SK-N-SH (cell line): ENCODE results near the gene MBD4. TPM values are rescaled to one million over a fixed set of nuclear protein-coding genes. Genes with fewer than 3 reads are reported as not detected.

Source experiments
- CTCF ChIA-PET: fragments of 300-600, 350-600 bp; formaldehyde crosslinking; extraction: SDS; loops from one replicate; lab custom pipeline; 2021; lab: Yijun Ruan, JAX
- POLR2A ChIA-PET: fragments of 350-600 bp; sonication (Branson Sonifier 250); formaldehyde crosslinking; extraction: SDS; loops from one replicate; lab custom pipeline; 2020; ENCODE audit warnings: antibody characterized with exemption, inconsistent platforms; lab: Yijun Ruan, JAX
- DNase-seq: peaks from one replicate; pipeline ENCODE4 v3.0.0; 2012
- H2AFZ ChIP-seq: fragments of 200-600 bp; sonication (generic); 2 replicates; pipeline ENCODE4 v1.8.1; 2016; ENCODE audit warnings: antibody characterized with exemption, mild to moderate bottlenecking, low read depth
- H3F3A ChIP-seq: fragments of 200-600 bp; sonication (generic); replicated peaks from 2 replicates; pipeline ENCODE3; 2016; ENCODE audit warnings: antibody characterized with exemption, mild to moderate bottlenecking; ENCODE audit not compliant: insufficient read depth
- H3K27ac ChIP-seq, 2 experiments: fragments of 200-500 bp in 1 of 2; fragments of 200-600 bp in 1 of 2; sonication (Bioruptor generic) in 1 of 2; sonication (generic), shearing (Covaris generic) in 1 of 2; 2 replicates each; pipeline versions ENCODE4 v1.5.1 to v1.6.1; 2014 to 2016; ENCODE audit warnings: low read depth in 2 of 2, inconsistent platforms in 1 of 2, low read length in 1 of 2, mild to moderate bottlenecking in 1 of 2, mixed read lengths in 1 of 2
- H3K27me3 ChIP-seq: fragments of 200-600 bp; sonication (generic), shearing (Covaris generic); 2 replicates; pipeline ENCODE4 v1.6.1; 2016; ENCODE audit warnings: mixed run types; ENCODE audit not compliant: insufficient read depth
- H3K36me3 ChIP-seq, 2 experiments: fragments of 200-500 bp in 1 of 2; fragments of 200-600 bp in 1 of 2; sonication (Bioruptor generic) in 1 of 2; sonication (generic) in 1 of 2; replicated peaks in 1 of 2; 2 replicates each; pipeline versions ENCODE3 to v1.5.1; 2014 to 2016; ENCODE audit warnings: low read length in 1 of 2, mild to moderate bottlenecking in 1 of 2; ENCODE audit not compliant: insufficient read depth in 2 of 2, control insufficient read depth in 1 of 2
- H3K4me1 ChIP-seq, 2 experiments: fragments of 200-500 bp in 1 of 2; fragments of 200-600 bp in 1 of 2; sonication (Bioruptor generic) in 1 of 2; sonication (generic), shearing (Covaris generic) in 1 of 2; 2 replicates each; pipeline versions ENCODE4 v1.5.1 to v1.6.1; 2014 to 2016; ENCODE audit warnings: low read depth in 1 of 2, low read length in 1 of 2, mixed run types in 1 of 2; ENCODE audit not compliant: insufficient read depth in 2 of 2, control insufficient read depth in 1 of 2
- H3K4me2 ChIP-seq: fragments of 200-600 bp; sonication (generic), shearing (Covaris generic); 2 replicates; pipeline ENCODE4 v1.6.1; 2017; ENCODE audit warnings: mixed run types
- H3K4me3 ChIP-seq, 2 experiments: fragments of 200-500 bp in 1 of 2; fragments of 200-600 bp in 1 of 2; sonication (Bioruptor generic) in 1 of 2; sonication (generic), shearing (Covaris generic) in 1 of 2; 2 replicates each; pipeline versions ENCODE4 v1.5.1 to v1.8.1; 2014 to 2016; ENCODE audit warnings: low read depth in 2 of 2, inconsistent platforms in 1 of 2, low read length in 1 of 2, mild to moderate bottlenecking in 1 of 2, mixed read lengths in 1 of 2, moderate library complexity in 1 of 2
- H3K79me2 ChIP-seq: fragments of 200-600 bp; sonication (generic); 2 replicates; pipeline ENCODE4 v1.8.1; 2017; ENCODE audit warnings: mild to moderate bottlenecking; ENCODE audit not compliant: insufficient read depth
- H3K9ac ChIP-seq: fragments of 200-600 bp; sonication (generic); 2 replicates; pipeline ENCODE4 v1.6.1; 2017; ENCODE audit warnings: mixed run types
- H3K9me2 ChIP-seq: fragments of 200-600 bp; sonication (generic); 2 replicates; pipeline ENCODE4 v1.6.1; 2017; ENCODE audit warnings: mixed run types
- H3K9me3 ChIP-seq: fragments of 200-600 bp; sonication (generic); 2 replicates; pipeline ENCODE4 v1.6.1; 2017; ENCODE audit warnings: mixed run types, mild to moderate bottlenecking, moderate library complexity
- H4K20me1 ChIP-seq: fragments of 200-600 bp; sonication (generic); 2 replicates; pipeline ENCODE4 v1.6.1; 2017; ENCODE audit warnings: mild to moderate bottlenecking, mixed run types; ENCODE audit not compliant: insufficient read depth
- CHD2 ChIP-seq: fragments of 150-350 bp; IDR thresholded peaks from 2 replicates; pipeline ENCODE4 v1.6.1; 2018; ENCODE audit warnings: low read length; ENCODE audit not compliant: partially characterized antibody
- CTCF ChIP-seq: fragments of 200-600 bp; sonication (generic); IDR thresholded peaks from 2 replicates; pipeline ENCODE4 v1.6.1; 2017; ENCODE audit warnings: antibody characterized with exemption, mild to moderate bottlenecking, moderate library complexity
- ELF1 ChIP-seq: IDR thresholded peaks from 2 replicates; pipeline ENCODE4 v1.4.0; 2012
- FOSL2 ChIP-seq: IDR thresholded peaks from 2 replicates; pipeline ENCODE4 v1.4.0; 2012; ENCODE audit warnings: low read depth, mild to moderate bottlenecking, moderate library complexity, borderline replicate concordance
- FOXM1 ChIP-seq: IDR thresholded peaks from 2 replicates; pipeline ENCODE4 v1.4.0; 2012; ENCODE audit warnings: low read depth, mild to moderate bottlenecking
- MAX ChIP-seq: IDR thresholded peaks from 2 replicates; pipeline ENCODE4 v1.4.0; 2012; ENCODE audit warnings: low read depth
- MEF2A ChIP-seq: IDR thresholded peaks from 2 replicates; pipeline ENCODE4 v1.4.0; 2012; ENCODE audit warnings: low read depth, borderline replicate concordance
- RAD21 ChIP-seq: IDR thresholded peaks from 2 replicates; pipeline ENCODE4 v1.6.1; 2012; ENCODE audit warnings: mild to moderate bottlenecking, low read length
- REST ChIP-seq: IDR thresholded peaks from 2 replicates; pipeline ENCODE4 v1.6.1; 2012; ENCODE audit warnings: mild to moderate bottlenecking, low read depth, low read length, moderate library complexity
- RXRA ChIP-seq: IDR thresholded peaks from 2 replicates; pipeline ENCODE4 v1.4.0; 2012; ENCODE audit warnings: low read depth, mild to moderate bottlenecking, borderline replicate concordance
- SIN3A ChIP-seq: IDR thresholded peaks from 2 replicates; pipeline ENCODE4 v1.6.1; 2012; ENCODE audit warnings: low read depth, mild to moderate bottlenecking, low read length, moderate library complexity, borderline replicate concordance
- SMC3 ChIP-seq: IDR thresholded peaks from 2 replicates; pipeline ENCODE4 v1.6.1; 2012; ENCODE audit warnings: low read depth, low read length, improper control_type of control experiment
- TAF1 ChIP-seq: IDR thresholded peaks from 2 replicates; pipeline ENCODE4 v1.6.1; 2012; ENCODE audit warnings: low read depth, mild to moderate bottlenecking, low read length, moderate library complexity, borderline replicate concordance
- TCF12 ChIP-seq: IDR thresholded peaks from 2 replicates; pipeline ENCODE4 v1.4.0; 2012
- USF1 ChIP-seq: IDR thresholded peaks from 2 replicates; pipeline ENCODE4 v1.4.0; 2012; ENCODE audit warnings: low read depth, borderline replicate concordance
- WGBS: methylation state at CpG from one replicate; pipeline ENCODE4 v1.1.6; 2017; ENCODE audit warnings: low lambda C conversion rate; 5-methylcytosine and 5-hydroxymethylcytosine counted together
- polyA plus RNA-seq, 3 experiments: library from polyadenylated mRNA; depleted of rRNA; stranded (reverse); fragments of >200 nt; gene quantifications; 2 replicates each; pipeline ENCODE4 v1.2.3, GENCODE V29; 2012

Gene MBD4
- polyA plus RNA-seq, 1 of the 3 experiments (the other 2 are of a cell fraction) = 11.1 TPM

- Histone ChIP-seq H3K27me3 (no peaks in the 10 kb centered on the region), H3K27ac (no peak overlapping the region), H4K20me1 (no peaks in the 10 kb centered on the region), H3K36me3 (peaks cover 9 to 16% of the 10 kb centered on the region in 2 experiments), H3K4me1 (no peaks in the 10 kb centered on the region), H3K79me2 (no peaks in the 10 kb centered on the region), H3K9me3 (no peaks in the 10 kb centered on the region), H3K9ac (no peak overlapping the region), H2AFZ (no peak overlapping the region), H3F3A (no peaks in the 10 kb centered on the region), H3K9me2 (no peaks in the 10 kb centered on the region), H3K4me2 (no peak overlapping the region), H3K4me3 (no peak overlapping the region)
- no peak for DNase-seq
- TF ChIP-seq CTCF (no peak), SIN3A (no peak), RAD21 (no peak), FOSL2 (no peak)
- ChIA-PET POLR2A (no interaction called here), CTCF (no interaction called here)
- 91% methylated on average over 2 of the region's 2 CpGs for WGBS
Measured at GRCh38 chr3:129460572-129460971, 20.8 kb upstream of the MBD4 start.

GRCh38 chr3:129460155-129460554 is 20.4 kb upstream of the MBD4 start:
- H3K27ac ChIP-seq = no peak overlapping the region
- ChIA-PET CTCF (no interaction called here), POLR2A (no interaction called here)
- no peak overlapping the region for H3K4me3 ChIP-seq
- no peaks in the 10 kb centered on the region for H3K9me3 ChIP-seq
- no peaks in the 10 kb centered on the region for H3F3A ChIP-seq
- H3K79me2 ChIP-seq = no peaks in the 10 kb centered on the region
- WGBS = 97% methylated on average over 3 of the region's 3 CpGs
- TF ChIP-seq FOXM1 (no peak), TAF1 (no peak), USF1 (no peak), SMC3 (no peak), SIN3A (no peak), TCF12 (no peak), REST (no peak), RXRA (no peak), ELF1 (no peak), MEF2A (no peak), MAX (no peak), CHD2 (no peak)
- no peak for DNase-seq
- H3K4me2 ChIP-seq = no peak overlapping the region
- H2AFZ ChIP-seq = no peak overlapping the region
- H4K20me1 ChIP-seq = no peaks in the 10 kb centered on the region
- no peak overlapping the region for H3K9ac ChIP-seq
- H3K9me2 ChIP-seq = no peaks in the 10 kb centered on the region
- no peaks in the 10 kb centered on the region for H3K27me3 ChIP-seq
- H3K36me3 ChIP-seq = peaks cover 9 to 16% of the 10 kb centered on the region in 2 experiments
- no peaks in the 10 kb centered on the region for H3K4me1 ChIP-seq
